GM19324 (cell line): Measurements from ENCODE around the gene UFSP1.
"Not testable (repeated sequence)": the region's sequence is repeated elsewhere in the genome, so short reads cannot be mapped to it uniquely, and the experiment has no call there.

Experiments used
- ATAC-seq: cut with Tn5 transposase; IDR thresholded peaks from one replicate; pipeline ENCODE4 v1.9.1; 2021; ENCODE audit warnings: mild to moderate bottlenecking, moderate library complexity; ENCODE audit not compliant: unreplicated experiment, low FRiP score

UFSP1 gene

GRCh38 chr7:100861616-100861985, 27.9 kb downstream of the UFSP1 start:
- ATAC-seq: no peak

- no peak for ATAC-seq
These were observed 28.6 kb downstream of the UFSP1 start for GRCh38 chr7:100860702-100861615.

- ATAC-seq: no peak
These were observed 29.7 kb downstream of the UFSP1 start for GRCh38 chr7:100859856-100860255.

DNA sequence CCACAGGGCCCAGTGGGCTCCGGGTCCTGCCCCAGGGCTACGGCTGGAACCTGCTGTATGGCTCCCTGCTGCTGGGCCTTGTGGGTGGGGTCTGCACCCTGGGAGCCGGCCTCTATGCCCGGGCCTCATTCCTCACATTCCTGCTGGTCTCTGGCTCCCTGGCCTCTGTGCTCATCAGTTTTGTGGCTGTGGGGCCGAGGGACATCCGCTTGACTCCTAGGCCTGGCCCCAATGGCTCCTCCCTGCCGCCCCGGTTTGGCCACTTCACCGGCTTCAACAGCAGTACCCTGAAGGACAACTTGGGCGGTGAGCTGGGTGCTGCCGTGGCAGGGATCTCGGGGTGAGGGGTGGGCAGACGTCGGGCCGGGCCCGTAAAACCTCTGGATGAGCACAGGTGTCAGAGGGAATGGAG, 32.6 kb downstream of the UFSP1 start:
- no peak for ATAC-seq

DNA sequence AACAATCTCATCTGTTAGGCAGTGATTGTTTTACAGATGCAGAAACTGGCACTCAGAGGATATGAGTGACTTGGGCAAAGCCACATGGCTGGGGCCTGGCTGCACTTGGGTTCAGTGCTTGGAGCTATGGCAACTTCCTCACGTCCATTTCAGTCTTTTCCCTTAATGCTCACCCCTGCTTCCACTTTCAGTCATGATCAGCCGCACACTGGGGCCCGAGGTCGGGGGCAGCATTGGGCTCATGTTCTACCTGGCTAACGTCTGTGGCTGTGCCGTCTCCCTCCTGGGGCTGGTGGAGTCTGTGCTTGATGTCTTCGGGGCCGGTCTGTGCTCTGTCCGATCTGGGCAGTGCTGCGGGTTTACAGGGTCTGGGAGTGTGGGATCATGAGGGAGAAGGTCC, 34.0 kb downstream of the UFSP1 start:
- no peak for ATAC-seq

GRCh38 chr7:100854899-100855298, 34.6 kb downstream of the UFSP1 start:
- not testable (repeated sequence) for ATAC-seq

DNA sequence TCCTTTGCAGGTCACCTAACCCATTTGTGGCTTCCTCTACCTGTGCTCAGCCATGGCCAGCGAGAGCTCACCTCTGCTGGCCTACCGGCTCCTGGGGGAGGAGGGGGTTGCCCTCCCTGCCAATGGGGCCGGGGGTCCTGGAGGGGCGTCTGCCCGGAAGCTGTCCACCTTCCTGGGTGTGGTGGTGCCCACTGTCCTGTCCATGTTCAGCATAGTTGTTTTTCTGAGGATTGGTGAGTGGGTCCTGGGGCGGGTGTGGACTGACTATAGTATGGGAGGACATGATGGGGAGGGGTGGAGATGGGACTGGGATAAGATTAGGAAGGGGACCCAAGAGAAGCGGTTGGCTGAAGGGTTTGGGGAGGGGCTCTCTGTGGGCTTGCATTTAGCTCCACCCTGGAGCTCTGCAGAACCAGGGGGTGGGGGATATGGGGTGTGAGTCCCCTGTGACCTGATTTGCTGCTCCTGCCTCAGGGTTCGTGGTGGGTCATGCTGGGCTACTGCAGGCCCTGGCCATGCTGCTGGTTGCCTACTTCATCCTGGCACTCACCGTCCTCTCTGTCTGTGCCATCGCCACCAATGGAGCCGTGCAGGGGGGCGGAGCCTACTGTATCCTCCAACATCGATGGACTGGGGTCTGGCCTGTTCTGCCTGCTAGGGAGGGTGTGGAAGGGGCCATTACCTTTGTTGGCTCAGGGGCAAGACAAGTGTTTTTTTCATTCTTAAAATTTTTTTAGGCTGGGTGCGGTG, 35.2 kb downstream of the UFSP1 start:
- ATAC-seq: no peak

DNA sequence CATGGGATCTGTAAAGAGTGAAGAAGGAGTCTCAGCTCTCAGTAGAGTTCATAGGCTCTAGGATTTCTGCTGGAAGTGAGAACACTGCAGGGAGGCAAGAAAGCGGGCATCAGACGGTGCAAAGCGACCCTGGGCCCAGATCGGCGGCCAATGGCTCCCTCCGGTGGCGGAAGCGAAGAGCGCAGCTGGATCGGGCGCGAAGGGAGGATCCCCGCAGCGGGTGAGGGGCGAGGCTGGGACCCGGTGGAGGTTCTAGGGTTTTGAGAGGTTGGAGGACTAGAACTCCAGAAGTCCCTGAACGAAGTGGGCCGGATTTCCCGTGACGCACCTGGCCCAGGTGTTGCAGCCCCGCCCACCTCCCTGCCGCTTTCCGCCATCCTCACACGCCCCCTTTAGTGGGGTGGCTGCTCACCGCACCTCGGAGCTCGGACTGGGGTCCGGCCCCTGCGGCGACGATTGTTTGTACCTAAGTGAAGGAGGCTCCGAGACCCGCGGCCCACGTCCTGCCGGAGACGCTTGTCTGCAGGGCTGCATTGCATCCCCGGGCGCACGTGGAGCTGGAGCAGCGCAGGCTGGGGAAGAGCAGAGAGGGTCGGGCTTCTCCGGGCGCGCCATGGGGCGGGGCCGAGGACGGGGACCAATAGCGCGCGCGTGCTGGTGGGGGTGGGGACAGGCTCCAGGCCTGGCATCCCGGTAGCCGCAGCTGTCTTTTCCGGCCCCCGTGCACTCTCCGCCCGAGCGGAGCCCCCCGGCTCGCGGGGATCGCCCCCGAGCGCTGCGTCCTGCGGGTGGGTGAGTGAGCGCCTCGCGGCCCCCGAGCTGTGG, 37.3 kb downstream of the UFSP1 start, which contains the start of gene SLC12A9:
Gene SLC12A9 (plus strand): TSS at position 666 of the 825 bp plus-strand sequence. CDS start 1,485 bp downstream, outside the sequence.
- ATAC-seq: peak; percentile 91

DNA sequence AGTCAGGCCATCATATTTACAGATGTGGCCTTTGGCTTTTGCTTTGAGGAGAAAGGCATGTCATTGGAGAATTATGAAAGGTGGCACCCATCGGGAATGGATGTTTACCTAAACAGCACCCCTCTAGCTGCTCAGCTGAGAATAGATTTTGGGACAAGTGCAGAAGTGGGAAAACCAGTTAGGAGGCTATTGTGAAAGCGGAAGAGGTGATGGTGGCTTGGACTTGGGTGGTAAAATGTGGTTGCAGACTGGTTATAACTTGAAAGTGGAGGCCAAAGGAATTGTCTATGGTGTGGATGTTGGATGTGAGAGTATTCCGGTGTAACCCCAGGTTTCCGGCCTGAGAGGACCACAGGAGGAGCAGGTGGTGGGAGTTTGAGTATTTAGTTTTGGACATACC, 42.2 kb downstream of the UFSP1 start:
- ATAC-seq: no peak

- ATAC-seq: no peak
These were observed 48.9 kb downstream of the UFSP1 start for GRCh38 chr7:100840470-100841100.

- no peak for ATAC-seq
These were observed 50.2 kb downstream of the UFSP1 start for GRCh38 chr7:100839361-100839760.
